Esophagus squamous epithelium (tissue), 5 donors: ENCODE results near the gene TMEM213. TPM values are rescaled to one million over a fixed set of nuclear protein-coding genes. Genes with fewer than 3 reads are reported as not detected.

ENCODE experiments used
- DNase-seq: peaks from one replicate; lab custom pipeline; 2025; lab: John Stamatoyannopoulos, UW
- H3K27ac ChIP-seq, 4 donors: fragments of 200-600 bp; sonication (generic); one replicate each; pipeline ENCODE4 v1.5.1; 2016 to 2019; ENCODE audit warnings: mild to moderate bottlenecking in 1 of 4
- H3K27me3 ChIP-seq, 4 donors: fragments of 200-600 bp; sonication (generic); 1 replicate in 3 of 4; 2 replicates in 1 of 4; pipeline versions ENCODE4 v1.5.1 to v1.6.0; 2017 to 2021; ENCODE audit warnings: antibody characterized with exemption in 1 of 4
- H3K36me3 ChIP-seq, 3 donors: fragments of 200-600 bp; sonication (generic); one replicate each; pipeline ENCODE4 v1.5.1; 2016 to 2019
- H3K4me1 ChIP-seq, 3 donors: fragments of 200-600 bp; sonication (generic); one replicate each; pipeline ENCODE4 v1.5.1; 2017 to 2019
- H3K4me3 ChIP-seq, 4 donors: fragments of 200-600 bp; sonication (generic); 1 replicate in 3 of 4; 2 replicates in 1 of 4; pipeline ENCODE4 v1.5.1; 2016 to 2019; ENCODE audit warnings: mild to moderate bottlenecking in 2 of 4, moderate library complexity in 1 of 4
- H3K9me3 ChIP-seq, 3 donors: fragments of 200-600 bp; sonication (generic); one replicate each; pipeline ENCODE4 v1.5.1; 2016 to 2019
- CTCF ChIP-seq, 6 experiments: fragments of 450-650 bp in 4 of 6; fragments of 200-600 bp in 2 of 6; sonication (generic) in 2 of 6; IDR thresholded peaks; one replicate each; pipeline ENCODE4 v1.5.1; 2016 to 2019; ENCODE audit warnings: antibody characterized with exemption in 6 of 6, mild to moderate bottlenecking in 4 of 6, moderate library complexity in 4 of 6
- POLR2A ChIP-seq, 4 donors: fragments of 450-650 bp; IDR thresholded peaks; one replicate each; pipeline ENCODE4 v1.6.1; 2017; ENCODE audit warnings: antibody characterized with exemption in 4 of 4, mild to moderate bottlenecking in 4 of 4, moderate library complexity in 3 of 4
- WGBS, 2 donors: methylation state at CpG; one replicate each; pipeline ENCODE4 v1.1.5; 2018; 5-methylcytosine and 5-hydroxymethylcytosine counted together
- intact Hi-C: fragments of 100-400 bp; cut with DNase I; formaldehyde crosslinking; loops from one replicate; pipeline ENCODE4 v1.15.0; 2022
- total RNA-seq, 4 donors: library from RNA; depleted of rRNA; stranded (reverse); fragments of >200 nt; gene quantifications; one replicate each; pipeline ENCODE4 v1.1.0, GENCODE V29; 2016
- donor health status: DM: yes; HTN: yes; CAD: no.

Gene TMEM213
- total RNA-seq, 4 donors from 2014 or later = 1.3 TPM; not detected in 3

- no peak for DNase-seq
- Histone ChIP-seq H3K4me3 (no peak overlapping the region), H3K27ac (no peak overlapping the region), H3K4me1 (peaks cover 0 to 5% (median 0%) of the 10 kb centered on the region in 3 donors), H3K36me3 (peaks cover 0 to 14% (median 0%) of the 10 kb centered on the region in 3 donors), H3K9me3 (no peaks in the 10 kb centered on the region), H3K27me3 (no peaks in the 10 kb centered on the region)
- WGBS, 2 donors = 65 to 77% methylated on average over 4 of the region's 4 CpGs
- intact Hi-C loops = no loop called here
- no peak for TF ChIP-seq POLR2A (IDR thresholded peaks at IDR 0.05)
- peak in 2 of 6 experiments; percentile 35 to 40 for TF ChIP-seq CTCF (IDR thresholded peaks at IDR 0.05)
These were observed 68.0 kb downstream of the TMEM213 start for GRCh38 chr7:138865843-138866242.

- WGBS, 2 donors = 82 to 91% methylated on average over 7 to 9 of the region's 9 CpGs
- Histone ChIP-seq H3K36me3 (peaks cover 0 to 10% (median 0%) of the 10 kb centered on the region in 3 donors), H3K4me3 (no peak overlapping the region), H3K27ac (no peak overlapping the region), H3K27me3 (no peaks in the 10 kb centered on the region), H3K4me1 (peaks cover 0 to 5% (median 0%) of the 10 kb centered on the region in 3 donors), H3K9me3 (no peaks in the 10 kb centered on the region)
- no peak for DNase-seq
- intact Hi-C loops = no loop called here
- TF ChIP-seq POLR2A (IDR thresholded peaks at IDR 0.05) (no peak), CTCF (IDR thresholded peaks at IDR 0.05) (no peak)
These were observed 68.6 kb downstream of the TMEM213 start for GRCh38 chr7:138866353-138866752.

GRCh38 chr7:138867744-138868143 is 70.0 kb downstream of the TMEM213 start:
- peaks cover 0 to 10% (median 0%) of the 10 kb centered on the region in 3 donors for H3K36me3 ChIP-seq
- H3K4me3 ChIP-seq = no peak overlapping the region
- WGBS, 2 donors = 76 to 82% methylated on average over 1 to 5 of the region's 19 CpGs
- no peak for DNase-seq
- H3K27me3 ChIP-seq = no peaks in the 10 kb centered on the region
- no peak for TF ChIP-seq CTCF (IDR thresholded peaks at IDR 0.05)
- TF ChIP-seq POLR2A (IDR thresholded peaks at IDR 0.05) = no peak
- H3K4me1 ChIP-seq = peaks cover 0 to 5% (median 0%) of the 10 kb centered on the region in 3 donors
- H3K27ac ChIP-seq = no peak overlapping the region
- intact Hi-C loops = no loop called here
- H3K9me3 ChIP-seq = no peaks in the 10 kb centered on the region

GRCh38 chr7:138868711-138869110 is 70.9 kb downstream of the TMEM213 start:
- Histone ChIP-seq H3K4me1 (peaks cover 0 to 5% (median 0%) of the 10 kb centered on the region in 3 donors), H3K9me3 (no peaks in the 10 kb centered on the region), H3K27me3 (no peaks in the 10 kb centered on the region), H3K4me3 (no peak overlapping the region), H3K36me3 (peaks cover 0 to 10% (median 0%) of the 10 kb centered on the region in 3 donors), H3K27ac (no peak overlapping the region)
- TF ChIP-seq POLR2A (IDR thresholded peaks at IDR 0.05) (no peak), CTCF (IDR thresholded peaks at IDR 0.05) (no peak)
- DNase-seq = no peak
- 92 to 100% methylated on average over 3 to 14 of the region's 14 CpGs for WGBS, 2 donors
- intact Hi-C loops = no loop called here

GRCh38 chr7:138869353-138869752 is 71.6 kb downstream of the TMEM213 start:
- TF ChIP-seq CTCF (IDR thresholded peaks at IDR 0.05) (no peak), POLR2A (IDR thresholded peaks at IDR 0.05) (no peak)
- Histone ChIP-seq H3K4me3 (no peak overlapping the region), H3K36me3 (peaks cover 0 to 10% (median 0%) of the 10 kb centered on the region in 3 donors), H3K27ac (no peak overlapping the region), H3K9me3 (no peaks in the 10 kb centered on the region), H3K27me3 (no peaks in the 10 kb centered on the region), H3K4me1 (peaks cover 0 to 3% (median 0%) of the 10 kb centered on the region in 3 donors)
- intact Hi-C loops = no loop called here
- no peak for DNase-seq
- WGBS, 2 donors = 97 to 98% methylated on average over 22 to 26 of the region's 30 CpGs
